RWPE1 (cell line): Measurements from ENCODE around the gene FAM83F.

Experiments used
- CTCF ChIA-PET: fragments of 350-600 bp; sonication (Branson Sonifier 250); formaldehyde crosslinking; extraction: SDS; loops from one replicate; lab custom pipeline; 2021; lab: Yijun Ruan, JAX
- POLR2A ChIA-PET: fragments of 400-600 bp; formaldehyde crosslinking; extraction: SDS; loops from one replicate; lab custom pipeline; 2020; ENCODE audit warnings: antibody characterized with exemption; ENCODE audit not compliant: low non-redundant PET; lab: Yijun Ruan, JAX
- DNase-seq: peaks from one replicate; pipeline ENCODE4 v3.0.0; 2012; ENCODE audit warnings: low spot score
- H3K27ac ChIP-seq: fragments of 450-650 bp; 2 replicates; pipeline ENCODE4 v1.5.1; 2017
- TF ChIP-seq, protein P1 (sequence below): fragments of 450-650 bp; conservative IDR thresholded peaks from 2 replicates; pipeline ENCODE4 v1.5.1; 2017; ENCODE audit warnings: low read depth, mild to moderate bottlenecking

FAM83F gene

DNA sequence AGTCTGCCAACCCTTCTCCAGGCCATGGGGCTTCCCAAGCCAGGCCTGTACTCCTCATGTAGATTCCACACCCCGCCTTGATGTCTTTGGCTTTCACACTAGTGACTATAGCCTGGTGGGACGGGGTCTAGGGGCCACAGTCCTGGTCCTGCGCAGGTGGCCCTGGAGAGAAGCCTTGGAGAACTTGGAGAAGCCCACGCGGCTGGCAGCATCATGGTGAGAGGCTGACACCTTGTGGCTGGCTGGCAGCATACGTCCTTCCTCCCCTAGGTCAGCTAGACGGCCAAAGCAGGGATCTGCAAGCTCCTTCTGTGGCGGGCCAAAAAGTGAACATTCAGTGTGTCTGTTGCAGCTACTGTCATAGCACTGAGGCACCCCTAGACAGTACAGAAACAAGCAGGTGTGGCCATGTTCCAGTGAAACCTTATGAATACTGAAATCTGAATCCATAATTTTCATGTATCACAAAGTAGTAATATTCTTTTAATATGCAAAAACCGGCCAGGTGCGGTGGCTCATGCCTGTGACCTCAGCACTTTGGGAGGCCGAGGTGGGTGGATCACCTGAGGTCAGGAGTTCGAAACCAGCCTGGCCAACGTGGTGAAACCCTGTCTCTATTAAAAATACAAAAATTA lies 42.0 kb downstream of the FAM83F start:
- no peak overlapping the region for H3K27ac ChIP-seq
- ChIA-PET CTCF (interaction anchor here (0.6 to 1.0 kb wide), 4 partner anchors 479 to 756 kb away, joined by 3 to 4 read pairs (median 3); no protein-coding TSS in a partner anchor), POLR2A (interaction anchor here (0.5 kb wide), 1 partner anchor 438 kb away, joined by 6 read pairs; no protein-coding TSS in a partner anchor)
- peak; percentile 59 for DNase-seq
- TF ChIP-seq, protein P1, sequence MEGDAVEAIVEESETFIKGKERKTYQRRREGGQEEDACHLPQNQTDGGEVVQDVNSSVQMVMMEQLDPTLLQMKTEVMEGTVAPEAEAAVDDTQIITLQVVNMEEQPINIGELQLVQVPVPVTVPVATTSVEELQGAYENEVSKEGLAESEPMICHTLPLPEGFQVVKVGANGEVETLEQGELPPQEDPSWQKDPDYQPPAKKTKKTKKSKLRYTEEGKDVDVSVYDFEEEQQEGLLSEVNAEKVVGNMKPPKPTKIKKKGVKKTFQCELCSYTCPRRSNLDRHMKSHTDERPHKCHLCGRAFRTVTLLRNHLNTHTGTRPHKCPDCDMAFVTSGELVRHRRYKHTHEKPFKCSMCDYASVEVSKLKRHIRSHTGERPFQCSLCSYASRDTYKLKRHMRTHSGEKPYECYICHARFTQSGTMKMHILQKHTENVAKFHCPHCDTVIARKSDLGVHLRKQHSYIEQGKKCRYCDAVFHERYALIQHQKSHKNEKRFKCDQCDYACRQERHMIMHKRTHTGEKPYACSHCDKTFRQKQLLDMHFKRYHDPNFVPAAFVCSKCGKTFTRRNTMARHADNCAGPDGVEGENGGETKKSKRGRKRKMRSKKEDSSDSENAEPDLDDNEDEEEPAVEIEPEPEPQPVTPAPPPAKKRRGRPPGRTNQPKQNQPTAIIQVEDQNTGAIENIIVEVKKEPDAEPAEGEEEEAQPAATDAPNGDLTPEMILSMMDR, result peak; percentile 88

DNA sequence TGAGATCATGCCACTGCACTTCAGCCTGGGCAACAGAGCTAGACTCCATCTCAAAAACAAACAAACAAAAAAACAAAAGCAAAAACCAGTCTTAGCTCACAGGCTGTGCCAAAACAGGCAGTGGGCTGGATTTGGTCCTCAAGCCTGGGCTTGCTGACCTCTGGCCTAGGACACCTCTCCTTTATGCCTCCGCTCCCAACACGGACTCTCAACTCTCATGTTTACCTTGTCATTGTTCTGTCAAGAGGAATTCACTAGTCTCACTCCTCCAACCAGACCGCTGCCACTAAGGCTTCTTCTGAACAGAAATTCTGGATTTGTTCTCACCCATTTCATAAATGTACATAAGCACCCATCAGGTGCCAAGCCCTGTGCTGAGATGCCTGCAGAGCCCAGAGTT lies 42.6 kb downstream of the FAM83F start:
- ChIA-PET CTCF (interaction anchor here (0.6 to 1.0 kb wide), 4 partner anchors 480 to 756 kb away, joined by 3 to 4 read pairs (median 3); no protein-coding TSS in a partner anchor), POLR2A (interaction anchor here (0.5 kb wide), 1 partner anchor 438 kb away, joined by 6 read pairs; no protein-coding TSS in a partner anchor)
- TF ChIP-seq, protein P1, result no peak
- H3K27ac ChIP-seq, result no peak overlapping the region
- DNase-seq, result no peak

DNA sequence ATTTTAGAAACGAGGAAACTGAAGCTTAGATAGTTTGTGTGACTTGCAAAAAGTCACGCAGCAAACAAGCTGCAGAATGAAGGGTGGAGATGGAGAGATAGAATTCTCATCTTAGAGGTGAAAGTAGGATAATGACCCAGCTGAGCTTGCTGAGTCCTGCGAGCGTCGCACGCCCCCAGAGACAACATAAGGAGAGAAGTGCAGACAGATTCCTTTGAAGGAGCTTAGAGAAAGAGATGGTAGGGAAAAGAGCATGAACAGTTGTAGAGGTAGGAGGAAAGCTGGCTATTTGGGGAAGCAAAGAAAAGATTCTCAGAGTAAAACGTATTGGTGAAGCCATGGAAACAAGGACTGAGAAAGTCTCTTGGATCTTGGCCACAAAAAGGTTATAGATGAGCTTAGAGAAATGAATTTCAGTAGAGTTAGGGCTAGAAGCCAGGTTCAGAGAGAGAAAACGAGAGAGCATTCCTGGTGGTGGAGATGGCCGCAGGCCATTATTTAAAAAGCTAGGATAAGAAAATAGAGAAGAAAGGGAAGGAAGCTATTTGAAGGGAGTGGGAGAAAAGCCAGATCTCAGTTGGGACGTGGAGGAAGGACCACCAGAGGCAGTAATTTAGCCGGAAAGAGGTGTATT lies 44.8 kb downstream of the FAM83F start:
- ChIA-PET CTCF (interaction anchor here (0.8 kb wide), 1 partner anchor 296 kb away, joined by 3 read pairs; no protein-coding TSS in a partner anchor), POLR2A (no interaction called here)
- TF ChIP-seq, protein P1, result no peak
- DNase-seq, result no peak
- H3K27ac ChIP-seq, result peak overlapping the region; percentile 94

DNA sequence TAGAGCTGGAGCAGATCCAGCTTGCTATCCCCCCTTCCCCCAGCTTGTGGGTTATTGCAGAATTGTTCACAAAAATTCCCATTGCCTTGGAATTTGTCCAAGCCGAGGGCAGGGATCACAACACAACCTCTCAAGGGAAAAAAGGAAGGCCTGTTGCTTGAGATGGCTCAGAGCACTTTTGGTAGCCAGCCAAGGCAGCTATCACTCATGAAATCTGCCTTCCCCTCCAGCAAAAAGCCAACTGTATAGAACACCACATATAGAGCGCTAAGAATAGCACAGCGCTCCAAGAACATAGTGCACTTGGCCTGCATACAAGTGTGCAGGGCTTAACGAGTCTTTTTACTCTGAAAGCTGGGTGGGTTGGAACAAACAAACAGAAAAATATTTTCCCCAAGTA lies 46.2 kb downstream of the FAM83F start:
- TF ChIP-seq, protein P1, result no peak
- peak overlapping the region; percentile 94 for H3K27ac ChIP-seq
- POLR2A ChIA-PET, result no interaction called here
- CTCF ChIA-PET, result interaction anchor here (0.6 kb wide), 1 partner anchor 307 kb away, joined by 3 read pairs; no protein-coding TSS in a partner anchor
- no peak for DNase-seq

DNA sequence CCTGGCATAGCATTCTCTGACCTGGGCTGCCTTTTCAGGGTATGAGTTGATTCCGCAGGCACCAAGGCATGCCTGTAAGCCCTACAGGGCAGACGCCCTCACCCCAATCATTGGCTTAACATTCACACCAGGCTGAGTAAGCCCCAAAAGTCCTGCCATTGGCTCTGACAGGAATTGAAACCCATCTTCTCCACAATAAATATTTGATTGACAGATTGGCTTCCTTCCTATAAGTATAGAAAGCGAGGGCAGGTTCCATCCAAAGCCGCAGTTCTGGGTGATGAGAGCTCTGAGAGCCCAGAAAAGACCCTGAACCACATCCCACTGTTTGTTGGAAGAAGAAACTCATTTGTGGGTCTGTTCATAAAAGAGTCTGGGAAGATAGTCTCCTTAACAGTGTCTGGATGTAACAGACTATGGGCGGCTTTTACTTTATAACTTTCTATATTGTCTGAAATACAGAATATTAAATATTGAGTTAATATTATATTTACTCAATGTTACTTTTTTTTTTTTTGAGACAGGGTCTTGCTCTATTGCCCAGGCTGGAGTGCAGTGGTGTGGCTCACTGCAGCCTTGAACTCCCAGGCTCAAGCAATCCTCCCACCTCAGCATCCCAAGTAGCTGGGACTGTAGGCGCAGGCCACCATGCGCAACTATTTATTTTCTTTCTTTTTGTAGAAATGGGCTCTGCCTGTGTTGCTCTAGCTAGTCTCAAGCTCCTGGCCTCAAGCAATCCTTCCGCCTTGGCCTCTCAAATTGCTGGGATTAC lies 46.8 kb downstream of the FAM83F start:
- ChIA-PET CTCF (interaction anchor here (0.6 kb wide), 1 partner anchor 306 kb away, joined by 3 read pairs; no protein-coding TSS in a partner anchor), POLR2A (no interaction called here)
- TF ChIP-seq, protein P1, result no peak
- no peak for DNase-seq
- peak overlapping the region; percentile 94 for H3K27ac ChIP-seq

DNA sequence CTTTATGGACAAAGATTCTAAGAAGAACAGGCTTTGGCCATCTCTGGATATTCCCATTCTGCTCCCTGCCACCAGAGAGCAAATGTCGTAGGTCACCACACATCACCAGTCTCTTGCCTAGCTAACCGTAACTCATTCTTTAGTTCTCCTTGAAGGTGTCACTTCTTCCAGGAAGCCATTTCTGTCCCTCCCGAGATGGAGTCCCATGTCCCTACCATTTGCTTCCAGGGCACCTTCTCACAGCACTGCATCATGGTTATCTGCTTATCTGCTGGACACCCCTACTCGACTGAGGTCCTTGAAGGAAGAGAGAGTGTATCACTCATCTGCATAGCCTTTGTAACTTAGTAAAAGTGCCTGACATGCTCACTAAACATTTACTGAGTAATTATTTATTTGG lies 47.6 kb downstream of the FAM83F start:
- DNase-seq, result no peak
- TF ChIP-seq, protein P1, result no peak
- ChIA-PET CTCF (no interaction called here), POLR2A (no interaction called here)
- H3K27ac ChIP-seq, result peak overlapping the region; percentile 94
